ENCODE measurements around the gene SH3BP2. TPM values are rescaled to one million over a fixed set of nuclear protein-coding genes. Genes with fewer than 3 reads are reported as not detected.

SH3BP2 gene
- total RNA-seq, 6 donors from 2014 or later: 59.1 to 358 (median 103) TPM

- ATAC-seq (ENCODE audit: low FRiP score in 2 of 2) (no peak), DNase-seq (no peak)
- 93 to 97% methylated on average over 5 of the region's 5 CpGs for WGBS, 2 donors
- Histone ChIP-seq H3K27me3 (no peaks in the 10 kb centered on the region), H3K4me3 (no peak overlapping the region), H3K4me1 (peaks cover 75 to 92% (median 86%) of the 10 kb centered on the region in 4 donors), H3K27ac (peak overlapping the region in 3 of 4 donors; percentile 1 to 77 (median 45)), H3K9me3 (no peaks in the 10 kb centered on the region), H3K36me3 (peaks cover 6 to 20% (median 8%) of the 10 kb centered on the region in 4 donors)
- TF ChIP-seq CTCF (IDR thresholded peaks at IDR 0.05): no peak
- TF ChIP-seq POLR2A (IDR thresholded peaks at IDR 0.05): no peak
- no peak for TF ChIP-seq POLR2AphosphoS5 (IDR thresholded peaks at IDR 0.05)
- TF ChIP-seq EP300 (IDR thresholded peaks at IDR 0.05): no peak
Observed at GRCh38 chr4:2855584-2855983, 62.7 kb downstream of the SH3BP2 start.

DNA sequence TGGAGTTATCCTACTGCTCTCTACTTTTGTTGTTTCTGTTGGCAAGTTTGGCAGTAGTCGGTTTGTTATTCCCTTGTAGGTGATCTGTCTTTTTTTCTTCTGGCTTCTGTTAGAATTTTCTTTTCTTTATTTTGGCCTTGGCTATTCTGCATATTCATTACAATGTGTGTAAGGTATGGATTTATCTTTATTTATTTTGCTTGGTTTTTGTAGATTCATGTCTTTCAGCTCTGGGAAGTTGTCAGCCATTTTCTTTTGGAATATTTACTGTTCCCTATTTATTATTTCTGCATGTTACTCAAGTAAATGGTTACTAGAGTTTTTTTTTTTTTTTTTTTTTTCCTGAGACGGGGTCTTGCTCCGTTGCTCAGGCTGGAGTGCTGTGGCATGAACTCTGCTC is 63.4 kb downstream of the SH3BP2 start:
- ATAC-seq (ENCODE audit: low FRiP score in 2 of 2): no peak
- peaks cover 82 to 92% (median 88%) of the 10 kb centered on the region in 4 donors for H3K4me1 ChIP-seq

GRCh38 chr4:2857349-2857927 is 64.6 kb downstream of the SH3BP2 start:
- Histone ChIP-seq H3K4me3 (no peak overlapping the region), H3K9me3 (no peaks in the 10 kb centered on the region), H3K4me1 (peaks cover 86 to 95% (median 90%) of the 10 kb centered on the region in 4 donors), H3K27me3 (no peaks in the 10 kb centered on the region), H3K36me3 (peaks cover 6 to 20% (median 8%) of the 10 kb centered on the region in 4 donors), H3K27ac (peak overlapping the region in 3 of 4 donors; percentile 56 to 86 (median 77))
- whole genome bisulfite sequencing, 2 donors: 90 to 94% methylated on average over 5 of the region's 5 CpGs
- DNase-seq (no peak), ATAC-seq (ENCODE audit: low FRiP score in 2 of 2) (no peak)
- TF ChIP-seq EP300 (IDR thresholded peaks at IDR 0.05) (no peak), POLR2AphosphoS5 (IDR thresholded peaks at IDR 0.05) (no peak), CTCF (IDR thresholded peaks at IDR 0.05) (no peak), POLR2A (IDR thresholded peaks at IDR 0.05) (no peak)

More for the DNA sequence above, 63.4 kb downstream of the SH3BP2 start:
- H3K27ac ChIP-seq: peak overlapping the region in 2 of 4 donors; percentile 14 to 45
- 98 to 99% methylated on average over 3 of the region's 3 CpGs for WGBS, 2 donors
- DNase-seq: no peak
- no peak overlapping the region for H3K4me3 ChIP-seq
- no peaks in the 10 kb centered on the region for H3K9me3 ChIP-seq
- peaks cover 6 to 20% (median 8%) of the 10 kb centered on the region in 4 donors for H3K36me3 ChIP-seq
- no peak for TF ChIP-seq CTCF (IDR thresholded peaks at IDR 0.05)
- no peak for TF ChIP-seq POLR2AphosphoS5 (IDR thresholded peaks at IDR 0.05)
- TF ChIP-seq POLR2A (IDR thresholded peaks at IDR 0.05): no peak
- TF ChIP-seq EP300 (IDR thresholded peaks at IDR 0.05): no peak
- no peaks in the 10 kb centered on the region for H3K27me3 ChIP-seq

- Histone ChIP-seq H3K9me3 (no peaks in the 10 kb centered on the region), H3K27me3 (no peaks in the 10 kb centered on the region), H3K36me3 (peaks cover 5 to 15% (median 6%) of the 10 kb centered on the region in 4 donors), H3K4me1 (peaks cover 87 to 95% (median 90%) of the 10 kb centered on the region in 4 donors), H3K4me3 (no peak overlapping the region), H3K27ac (peak overlapping the region; percentile 75 to 86 (median 80))
- TF ChIP-seq EP300 (IDR thresholded peaks at IDR 0.05) (peak in 1 of 4 donors; percentile 58), POLR2A (IDR thresholded peaks at IDR 0.05) (no peak), POLR2AphosphoS5 (IDR thresholded peaks at IDR 0.05) (peak in 1 of 2 donors; percentile 42)
- ATAC-seq (ENCODE audit: low FRiP score in 2 of 2): peak in 1 of 2 donors; percentile 85
- 65 to 76% methylated on average over 7 of the region's 7 CpGs for WGBS, 2 donors
- DNase-seq: no peak
Observed at GRCh38 chr4:2858451-2859217, 65.7 kb downstream of the SH3BP2 start.

DNA sequence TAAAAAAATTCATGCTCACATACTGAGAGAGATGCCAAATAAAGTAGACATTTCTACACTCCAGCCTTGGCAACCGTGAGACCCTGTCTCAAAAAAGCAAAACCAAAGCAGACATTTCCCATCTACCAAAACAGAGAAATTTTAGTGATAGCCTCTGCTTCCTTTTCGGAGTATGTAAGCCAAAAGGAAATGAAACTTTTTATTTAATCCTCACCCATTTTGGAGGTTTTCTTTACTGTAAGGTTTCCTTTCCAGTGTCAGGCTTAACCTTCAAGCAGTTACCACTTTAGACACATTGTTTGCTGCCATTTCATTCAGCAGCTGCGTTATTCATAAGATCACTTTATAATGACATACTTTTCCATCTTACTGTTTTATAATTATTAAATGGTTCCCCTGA is 66.6 kb downstream of the SH3BP2 start:
- Histone ChIP-seq H3K9me3 (no peaks in the 10 kb centered on the region), H3K4me1 (peaks cover 86 to 95% (median 90%) of the 10 kb centered on the region in 4 donors), H3K27ac (peak overlapping the region; percentile 75 to 86 (median 80)), H3K36me3 (peaks cover 0 to 6% (median 2%) of the 10 kb centered on the region in 4 donors), H3K4me3 (no peak overlapping the region), H3K27me3 (no peaks in the 10 kb centered on the region)
- DNase-seq (no peak), ATAC-seq (ENCODE audit: low FRiP score in 2 of 2) (no peak)
- WGBS, 2 donors: 43 to 44% methylated on average over 3 of the region's 3 CpGs
- TF ChIP-seq EP300 (IDR thresholded peaks at IDR 0.05) (no peak), POLR2A (IDR thresholded peaks at IDR 0.05) (no peak), POLR2AphosphoS5 (IDR thresholded peaks at IDR 0.05) (no peak), CTCF (IDR thresholded peaks at IDR 0.05) (no peak)
